CD4-positive, CD25-positive, alpha-beta regulatory T cell (primary cell): ENCODE results near the gene MAGI2. TPM values are rescaled to one million over a fixed set of nuclear protein-coding genes. Genes with fewer than 3 reads are reported as not detected.
"Not testable (repeated sequence)": the region's sequence is repeated elsewhere in the genome, so short reads cannot be mapped to it uniquely, and the experiment has no call there.

ENCODE experiments used
- ATAC-seq, 2 donors: fragments of 150-1000 bp; cut with Tn5 transposase; one replicate each; pipeline ENCODE4 v1.10.0; 2021; ENCODE audit warnings: low read depth in 2 of 2, moderate number of reproducible peaks in 2 of 2, moderate library complexity in 1 of 2
- DNase-seq, 3 donors: peaks; one replicate each; pipeline versions ENCODE4 v3.0.0 to v3.0.0-alpha.2; 2012 to 2022; ENCODE audit warnings: mixed read lengths in 1 of 3
- H3K27ac ChIP-seq: one replicate; pipeline ENCODE4 v1.7.0; 2013; ENCODE audit warnings: mild to moderate bottlenecking, low read length; ENCODE audit not compliant: insufficient read depth, poor library complexity, severe bottlenecking
- H3K27me3 ChIP-seq: one replicate; pipeline ENCODE4 v1.7.0; 2013; ENCODE audit warnings: low read length; ENCODE audit not compliant: control insufficient read depth, insufficient read depth
- H3K36me3 ChIP-seq: one replicate; pipeline ENCODE4 v1.7.0; 2013; ENCODE audit warnings: mild to moderate bottlenecking, low read length, moderate library complexity; ENCODE audit not compliant: control insufficient read depth, insufficient read depth
- H3K4me1 ChIP-seq: 2 replicates; pipeline ENCODE4 v1.7.0; 2013; ENCODE audit warnings: mild to moderate bottlenecking, low read length; ENCODE audit not compliant: insufficient read depth, control insufficient read depth, poor library complexity, severe bottlenecking
- H3K4me3 ChIP-seq: one replicate; pipeline ENCODE4 v1.7.0; 2013; ENCODE audit warnings: low read depth, mild to moderate bottlenecking, low read length, moderate library complexity
- H3K9me3 ChIP-seq, 2 experiments: 1 replicate in 1 of 2; 2 replicates in 1 of 2; pipeline ENCODE4 v1.7.0; 2013; ENCODE audit warnings: low read length in 2 of 2, mild to moderate bottlenecking in 1 of 2, moderate library complexity in 1 of 2; ENCODE audit not compliant: control insufficient read depth in 2 of 2
- H3K27ac Mint-ChIP-seq, 3 donors: one replicate each; pipeline ENCODE4 v1.8.0; 2020 to 2022; ENCODE audit warnings: mild to moderate bottlenecking in 3 of 3, mixed read lengths in 3 of 3, moderate library complexity in 2 of 3
- H3K27me3 Mint-ChIP-seq: one replicate; pipeline ENCODE4 v1.8.0; 2022; ENCODE audit warnings: mild to moderate bottlenecking, mixed read lengths
- H3K36me3 Mint-ChIP-seq: one replicate; pipeline ENCODE4 v1.8.0; 2020; ENCODE audit warnings: mixed read lengths
- H3K4me1 Mint-ChIP-seq, 4 donors: one replicate each; pipeline ENCODE4 v1.8.0; 2020 to 2022; ENCODE audit warnings: mixed read lengths in 4 of 4, mild to moderate bottlenecking in 1 of 4
- H3K4me3 Mint-ChIP-seq, 4 donors: one replicate each; pipeline ENCODE4 v1.8.0; 2020 to 2022; ENCODE audit warnings: mild to moderate bottlenecking in 4 of 4, mixed read lengths in 4 of 4, moderate library complexity in 3 of 4
- H3K9me3 Mint-ChIP-seq, 7 donors: one replicate each; pipeline ENCODE4 v1.8.0; 2020 to 2022; ENCODE audit warnings: mixed read lengths in 7 of 7, mild to moderate bottlenecking in 3 of 7, moderate library complexity in 2 of 7
- polyA plus RNA-seq, 4 donors: library from polyadenylated mRNA; unstranded; fragments of 300-500 nt; fragmentation: Illumina TruSeq; gene quantifications; one replicate each; pipeline ENCODE4 v1.2.3, GENCODE V29; 2021
- total RNA-seq: library from RNA; stranded (reverse); gene quantifications from one replicate; pipeline ENCODE4 v1.2.3, GENCODE V29; 2022

MAGI2 gene
- total and polyA plus RNA-seq, 5 donors from 2014 or later, result not detected

DNA sequence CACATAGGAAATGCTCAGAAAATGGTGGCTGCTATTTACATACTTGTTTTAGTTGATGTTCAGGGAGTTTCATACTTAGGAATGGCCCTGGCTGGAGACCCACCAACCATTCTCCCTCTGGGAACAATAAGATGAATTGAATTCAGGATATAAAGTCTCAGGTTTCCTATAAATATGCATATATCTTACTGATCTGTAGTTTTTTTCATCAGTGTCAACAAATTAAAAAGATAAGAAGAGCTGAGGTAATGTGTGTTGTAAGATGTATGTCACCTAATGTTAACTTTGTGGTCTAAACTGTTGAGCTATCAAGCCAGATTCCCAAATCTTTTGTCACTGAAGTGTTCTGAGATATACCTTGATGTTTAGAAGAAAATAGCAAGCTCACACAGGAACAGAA is 457.5 kb downstream of the MAGI2 start:
- no peak overlapping the region for H3K4me3 ChIP-seq
- no peaks in the 10 kb centered on the region for H3K36me3 ChIP-seq
- Mint-ChIP-seq H3K4me3 (no peak overlapping the region), H3K4me1 (no peaks in the 10 kb centered on the region), H3K36me3 (no peaks in the 10 kb centered on the region), H3K9me3 (peaks cover 0 to 15% (median 0%) of the 10 kb centered on the region in 7 donors), H3K27me3 (no peaks in the 10 kb centered on the region), H3K27ac (no peak overlapping the region)
- H3K9me3 ChIP-seq, result no peaks in the 10 kb centered on the region
- no peak overlapping the region for H3K27ac ChIP-seq
- H3K27me3 ChIP-seq, result no peaks in the 10 kb centered on the region
- no peaks in the 10 kb centered on the region for H3K4me1 ChIP-seq
- DNase-seq (no peak), ATAC-seq (no peak)

GRCh38 chr7:78993341-78993740 is 460.1 kb downstream of the MAGI2 start:
- ATAC-seq (no peak), DNase-seq (peak in 1 of 3 donors; percentile 8)
- Mint-ChIP-seq H3K36me3 (no peaks in the 10 kb centered on the region), H3K4me1 (no peaks in the 10 kb centered on the region), H3K27me3 (no peaks in the 10 kb centered on the region), H3K9me3 (peaks cover 0 to 20% (median 1%) of the 10 kb centered on the region in 7 donors), H3K27ac (no peak overlapping the region), H3K4me3 (no peak overlapping the region)
- H3K27ac ChIP-seq, result no peak overlapping the region
- H3K4me3 ChIP-seq, result no peak overlapping the region
- H3K27me3 ChIP-seq, result no peaks in the 10 kb centered on the region
- no peaks in the 10 kb centered on the region for H3K9me3 ChIP-seq
- H3K4me1 ChIP-seq, result no peaks in the 10 kb centered on the region
- no peaks in the 10 kb centered on the region for H3K36me3 ChIP-seq

DNA sequence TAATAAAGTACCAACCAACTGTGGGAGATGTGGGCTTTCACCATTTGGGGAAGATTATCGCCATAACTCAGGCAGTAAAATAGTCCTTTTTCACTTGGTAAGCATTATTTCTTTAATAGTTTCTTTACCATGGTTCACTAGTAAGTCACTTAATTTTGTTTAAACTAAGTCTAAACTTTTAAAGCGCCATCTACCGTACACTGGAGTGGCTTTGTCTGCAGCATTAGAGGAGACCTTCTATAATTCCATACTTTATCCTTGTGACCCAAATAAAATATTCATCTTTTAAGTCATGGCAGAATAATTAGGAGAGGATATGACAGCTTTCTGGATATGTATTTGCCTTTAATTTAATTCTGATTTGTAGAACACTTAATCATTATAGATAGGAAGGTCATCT is 468.0 kb downstream of the MAGI2 start:
- no peaks in the 10 kb centered on the region for H3K36me3 ChIP-seq
- H3K4me1 ChIP-seq, result no peaks in the 10 kb centered on the region
- Mint-ChIP-seq H3K36me3 (no peaks in the 10 kb centered on the region), H3K27ac (no peak overlapping the region), H3K27me3 (no peaks in the 10 kb centered on the region), H3K4me1 (no peaks in the 10 kb centered on the region), H3K9me3 (peaks cover 0 to 18% (median 4%) of the 10 kb centered on the region in 7 donors), H3K4me3 (no peak overlapping the region)
- no peak overlapping the region for H3K27ac ChIP-seq
- ATAC-seq, result no peak
- H3K9me3 ChIP-seq, result no peaks in the 10 kb centered on the region
- no peak overlapping the region for H3K4me3 ChIP-seq
- H3K27me3 ChIP-seq, result no peaks in the 10 kb centered on the region
- DNase-seq, result no peak

- Histone ChIP-seq H3K9me3 (no peaks in the 10 kb centered on the region), H3K27me3 (no peaks in the 10 kb centered on the region), H3K27ac (no peak overlapping the region), H3K4me1 (no peaks in the 10 kb centered on the region), H3K4me3 (no peak overlapping the region), H3K36me3 (no peaks in the 10 kb centered on the region)
- no peak overlapping the region for H3K27ac Mint-ChIP-seq
- H3K4me3 Mint-ChIP-seq, result no peak overlapping the region
- peaks cover 0 to 1% (median 0%) of the 10 kb centered on the region in 4 donors for H3K4me1 Mint-ChIP-seq
- no peaks in the 10 kb centered on the region for H3K36me3 Mint-ChIP-seq
- DNase-seq (no peak), ATAC-seq (no peak)
- H3K27me3 Mint-ChIP-seq, result no peaks in the 10 kb centered on the region
- H3K9me3 Mint-ChIP-seq, result peaks cover 0 to 13% (median 4%) of the 10 kb centered on the region in 7 donors
Observed at GRCh38 chr7:78983483-78983882, 470.0 kb downstream of the MAGI2 start.

DNA sequence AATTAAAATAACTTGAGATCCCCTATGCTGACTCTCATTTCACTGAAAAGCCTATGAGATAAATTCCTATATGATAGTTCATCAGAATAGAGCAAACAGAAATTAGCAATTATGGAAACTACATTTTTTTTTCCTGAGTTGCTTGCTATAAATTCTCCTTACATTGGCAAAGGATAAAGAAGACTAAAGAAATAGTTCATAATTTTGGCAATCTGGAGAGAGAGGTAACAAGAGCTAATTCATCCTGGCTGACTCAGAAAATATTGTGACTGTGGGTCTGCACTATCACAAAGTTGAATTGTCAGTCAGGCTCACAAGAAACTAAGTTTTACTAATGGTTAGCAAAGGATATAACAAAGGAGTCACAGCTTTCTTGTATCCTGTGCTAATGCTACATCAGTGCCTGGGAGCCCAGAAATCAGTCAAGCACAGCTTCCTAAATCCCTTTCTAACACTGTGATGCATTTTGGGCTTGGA is 483.0 kb downstream of the MAGI2 start:
- Histone ChIP-seq H3K27me3 (no peaks in the 10 kb centered on the region), H3K4me1 (no peaks in the 10 kb centered on the region), H3K36me3 (no peaks in the 10 kb centered on the region), H3K27ac (no peak overlapping the region), H3K4me3 (no peak overlapping the region), H3K9me3 (no peaks in the 10 kb centered on the region)
- no peak for ATAC-seq
- H3K9me3 Mint-ChIP-seq, result peaks cover 0 to 7% (median 3%) of the 10 kb centered on the region in 7 donors
- no peaks in the 10 kb centered on the region for H3K36me3 Mint-ChIP-seq
- no peak overlapping the region for H3K4me3 Mint-ChIP-seq
- H3K4me1 Mint-ChIP-seq, result no peaks in the 10 kb centered on the region
- DNase-seq, result no peak
- H3K27me3 Mint-ChIP-seq, result no peaks in the 10 kb centered on the region
- no peak overlapping the region for H3K27ac Mint-ChIP-seq

DNA sequence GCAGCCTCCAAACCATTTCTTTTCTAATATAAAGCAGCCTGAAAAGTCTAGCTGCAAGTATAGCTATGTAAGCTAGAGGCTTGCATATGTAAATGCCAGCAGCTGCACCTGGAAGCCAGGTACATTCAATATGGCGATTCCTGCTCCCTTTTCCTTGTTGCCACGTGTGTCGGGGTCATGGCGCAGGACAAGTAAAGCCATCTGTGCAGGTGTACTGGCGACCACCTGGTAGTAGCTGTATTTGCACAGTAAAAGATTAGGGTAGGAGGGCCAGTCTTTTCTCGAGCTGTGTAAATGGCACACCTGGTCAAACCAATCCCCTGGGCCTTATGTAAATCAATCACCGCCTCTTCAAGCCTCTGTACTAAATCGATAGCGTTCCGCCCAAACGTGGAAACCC is 484.5 kb downstream of the MAGI2 start:
- Mint-ChIP-seq H3K4me1 (no peaks in the 10 kb centered on the region), H3K27me3 (no peaks in the 10 kb centered on the region), H3K27ac (no peak overlapping the region), H3K36me3 (no peaks in the 10 kb centered on the region), H3K4me3 (no peak overlapping the region), H3K9me3 (peaks cover 0 to 4% (median 2%) of the 10 kb centered on the region in 7 donors)
- Histone ChIP-seq H3K27me3 (no peaks in the 10 kb centered on the region), H3K27ac (no peak overlapping the region), H3K4me3 (no peak overlapping the region), H3K9me3 (no peaks in the 10 kb centered on the region), H3K4me1 (no peaks in the 10 kb centered on the region), H3K36me3 (no peaks in the 10 kb centered on the region)
- ATAC-seq (no peak), DNase-seq (no peak)

GRCh38 chr7:78967561-78967960 is 485.9 kb downstream of the MAGI2 start:
- not testable (repeated sequence) for H3K4me1 ChIP-seq, H3K27me3 Mint-ChIP-seq, H3K4me1 Mint-ChIP-seq, H3K4me3 ChIP-seq, DNase-seq, H3K36me3 Mint-ChIP-seq, H3K27me3 ChIP-seq, H3K27ac ChIP-seq, H3K36me3 ChIP-seq, H3K9me3 ChIP-seq, H3K9me3 Mint-ChIP-seq, H3K4me3 Mint-ChIP-seq, H3K27ac Mint-ChIP-seq, ATAC-seq

GRCh38 chr7:78967046-78967445 is 486.4 kb downstream of the MAGI2 start:
- Mint-ChIP-seq H3K27ac (no peak overlapping the region), H3K27me3 (no peaks in the 10 kb centered on the region), H3K4me1 (no peaks in the 10 kb centered on the region), H3K9me3 (peaks cover 0 to 4% (median 2%) of the 10 kb centered on the region in 7 donors), H3K4me3 (no peak overlapping the region), H3K36me3 (no peaks in the 10 kb centered on the region)
- DNase-seq, result no peak
- Histone ChIP-seq H3K27me3 (no peaks in the 10 kb centered on the region), H3K9me3 (no peaks in the 10 kb centered on the region), H3K4me1 (no peaks in the 10 kb centered on the region), H3K4me3 (no peak overlapping the region), H3K36me3 (no peaks in the 10 kb centered on the region), H3K27ac (no peak overlapping the region)
- no peak for ATAC-seq
